ENCODE measurements around the gene KMT2C.

- TF ChIP-seq, protein P1, sequence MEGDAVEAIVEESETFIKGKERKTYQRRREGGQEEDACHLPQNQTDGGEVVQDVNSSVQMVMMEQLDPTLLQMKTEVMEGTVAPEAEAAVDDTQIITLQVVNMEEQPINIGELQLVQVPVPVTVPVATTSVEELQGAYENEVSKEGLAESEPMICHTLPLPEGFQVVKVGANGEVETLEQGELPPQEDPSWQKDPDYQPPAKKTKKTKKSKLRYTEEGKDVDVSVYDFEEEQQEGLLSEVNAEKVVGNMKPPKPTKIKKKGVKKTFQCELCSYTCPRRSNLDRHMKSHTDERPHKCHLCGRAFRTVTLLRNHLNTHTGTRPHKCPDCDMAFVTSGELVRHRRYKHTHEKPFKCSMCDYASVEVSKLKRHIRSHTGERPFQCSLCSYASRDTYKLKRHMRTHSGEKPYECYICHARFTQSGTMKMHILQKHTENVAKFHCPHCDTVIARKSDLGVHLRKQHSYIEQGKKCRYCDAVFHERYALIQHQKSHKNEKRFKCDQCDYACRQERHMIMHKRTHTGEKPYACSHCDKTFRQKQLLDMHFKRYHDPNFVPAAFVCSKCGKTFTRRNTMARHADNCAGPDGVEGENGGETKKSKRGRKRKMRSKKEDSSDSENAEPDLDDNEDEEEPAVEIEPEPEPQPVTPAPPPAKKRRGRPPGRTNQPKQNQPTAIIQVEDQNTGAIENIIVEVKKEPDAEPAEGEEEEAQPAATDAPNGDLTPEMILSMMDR (IDR thresholded peaks at IDR 0.05; ENCODE audit: low read length) = no peak
- no peak for TF ChIP-seq EZH2 (IDR thresholded peaks at IDR 0.05; ENCODE audit: borderline replicate concordance, low read length)
Observed at GRCh38 chr7:152093717-152094116, 342.1 kb downstream of the KMT2C start.
